ENCODE data around the gene HOXC6.

- no peak for TF ChIP-seq CTCF (IDR thresholded peaks at IDR 0.05)
- TF ChIP-seq POLR2AphosphoS5 (IDR thresholded peaks at IDR 0.05), result no peak
- no peak for TF ChIP-seq POLR2A (IDR thresholded peaks at IDR 0.05; ENCODE audit: low read depth)
These were observed 47.2 kb downstream of the HOXC6 start for GRCh38 chr12:54075409-54075808.

All from esophagus muscularis mucosa (tissue), 3 donors.